Breast epithelium (tissue), 3 donors: ENCODE results near the gene SLC35F1.

Experiments
- POLR2AphosphoS5 ChIP-seq, 3 donors: sonication (generic); formaldehyde crosslinking; IDR thresholded peaks; one replicate each; pipeline ENCODE4 v1.6.1; 2017; ENCODE audit warnings: antibody characterized with exemption in 3 of 3
- TF ChIP-seq, protein P1 (sequence below), 3 donors: fragments of 450-650 bp; IDR thresholded peaks; one replicate each; pipeline ENCODE4 v1.5.1; 2016 to 2017; ENCODE audit warnings: antibody characterized with exemption in 3 of 3, mild to moderate bottlenecking in 3 of 3, moderate library complexity in 3 of 3

DNA sequence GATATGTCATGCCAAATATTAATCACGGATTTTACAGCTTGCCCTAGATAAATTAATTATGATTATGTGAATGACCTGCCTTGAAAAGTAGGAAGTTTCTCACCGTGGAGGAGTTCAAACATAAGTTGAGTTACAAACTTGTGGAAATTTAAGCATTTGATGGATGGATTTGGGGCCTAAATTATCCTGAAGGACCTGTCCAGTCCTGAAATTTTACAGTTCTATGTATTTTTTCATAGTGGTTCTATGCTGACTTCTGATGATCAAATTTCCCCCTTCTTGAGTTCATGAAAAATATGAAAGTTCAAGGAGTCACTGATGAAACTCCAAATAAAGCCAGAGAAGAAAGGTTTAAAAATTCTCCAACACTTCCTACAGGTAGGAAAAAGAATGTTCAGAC is 178.6 kb downstream of the SLC35F1 start:
- TF ChIP-seq, protein P1, sequence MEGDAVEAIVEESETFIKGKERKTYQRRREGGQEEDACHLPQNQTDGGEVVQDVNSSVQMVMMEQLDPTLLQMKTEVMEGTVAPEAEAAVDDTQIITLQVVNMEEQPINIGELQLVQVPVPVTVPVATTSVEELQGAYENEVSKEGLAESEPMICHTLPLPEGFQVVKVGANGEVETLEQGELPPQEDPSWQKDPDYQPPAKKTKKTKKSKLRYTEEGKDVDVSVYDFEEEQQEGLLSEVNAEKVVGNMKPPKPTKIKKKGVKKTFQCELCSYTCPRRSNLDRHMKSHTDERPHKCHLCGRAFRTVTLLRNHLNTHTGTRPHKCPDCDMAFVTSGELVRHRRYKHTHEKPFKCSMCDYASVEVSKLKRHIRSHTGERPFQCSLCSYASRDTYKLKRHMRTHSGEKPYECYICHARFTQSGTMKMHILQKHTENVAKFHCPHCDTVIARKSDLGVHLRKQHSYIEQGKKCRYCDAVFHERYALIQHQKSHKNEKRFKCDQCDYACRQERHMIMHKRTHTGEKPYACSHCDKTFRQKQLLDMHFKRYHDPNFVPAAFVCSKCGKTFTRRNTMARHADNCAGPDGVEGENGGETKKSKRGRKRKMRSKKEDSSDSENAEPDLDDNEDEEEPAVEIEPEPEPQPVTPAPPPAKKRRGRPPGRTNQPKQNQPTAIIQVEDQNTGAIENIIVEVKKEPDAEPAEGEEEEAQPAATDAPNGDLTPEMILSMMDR (IDR thresholded peaks at IDR 0.05): no peak
- no peak for TF ChIP-seq POLR2AphosphoS5 (IDR thresholded peaks at IDR 0.05)
